K562 (cell line): Measurements from ENCODE around the gene ANKRD60. TPM values are rescaled to one million over a fixed set of nuclear protein-coding genes. Genes with fewer than 3 reads are reported as not detected.

Experiments used
- ATAC-seq: fragments of 200-7000 bp; cut with Tn5 transposase; 3 replicates; pipeline ENCODE4 v1.9.1; 2020; ENCODE audit warnings: moderate library complexity
- BruUV-seq: library from RNA; stranded (reverse); fragments of 400-500 nt; replicated peaks from 2 replicates; lab custom pipeline; 2021; lab: Mats Ljungman, UMichigan
- CTCF ChIA-PET: fragments of 300-600 bp; formaldehyde crosslinking; extraction: SDS; loops from one replicate; lab custom pipeline; 2021; ENCODE audit warnings: low intra/inter-chr PET ratio; lab: Yijun Ruan, JAX
- POLR2A ChIA-PET: fragments of 300-600, 350-650 bp; sonication (Branson Sonifier 250); formaldehyde crosslinking; extraction: SDS; loops from one replicate; lab custom pipeline; 2021; ENCODE audit warnings: antibody characterized with exemption, inconsistent platforms; lab: Yijun Ruan, JAX
- DNase-seq, 4 experiments: peaks; one replicate each; pipeline versions ENCODE4 v3.0.0 to v3.0.0-alpha.2; 2011 to 2018; ENCODE audit warnings: low spot score in 3 of 4, mixed read lengths in 3 of 4; ENCODE audit errors: extremely low read depth in 1 of 4
- FAIRE-seq: peaks from 2 replicates; lab custom pipeline; 2011; peaks lifted over from hg19 to GRCh38; lab: Jason Lieb, UNC
- H2AFZ ChIP-seq: 2 replicates; pipeline ENCODE4 v1.6.0; 2011; ENCODE audit warnings: low read depth, low read length, control low read depth, inconsistent platforms
- H3K27ac ChIP-seq: fragments of 200-600 bp; 3 replicates; pipeline ENCODE4 v1.8.0; 2011; ENCODE audit warnings: low read depth, mild to moderate bottlenecking, control low read depth, inconsistent platforms, low read length, moderate library complexity, mixed read lengths; ENCODE audit errors: extremely low read depth
- H3K27me3 ChIP-seq, 2 experiments: fragments of 300-600 bp in 1 of 2; 2 replicates in 1 of 2; 3 replicates in 1 of 2; pipeline versions ENCODE4 v1.6.0 to v1.8.0; 2011; ENCODE audit warnings: inconsistent platforms in 2 of 2, low read length in 2 of 2, mild to moderate bottlenecking in 1 of 2, mixed read lengths in 1 of 2, moderate library complexity in 1 of 2; ENCODE audit not compliant: control insufficient read depth in 2 of 2, insufficient read depth in 2 of 2
- H3K36me3 ChIP-seq: fragments of 300-600 bp; 3 replicates; pipeline ENCODE4 v1.8.0; 2011; ENCODE audit warnings: mild to moderate bottlenecking, low read length, inconsistent platforms; ENCODE audit not compliant: control insufficient read depth, insufficient read depth
- H3K4me1 ChIP-seq, 2 experiments: fragments of 200-600 bp in 1 of 2; replicated peaks in 1 of 2; 2 replicates in 1 of 2; 3 replicates in 1 of 2; pipeline versions ENCODE4 v1.5.1 to v1.8.0; 2011; ENCODE audit warnings: inconsistent platforms in 2 of 2, low read length in 2 of 2, mild to moderate bottlenecking in 1 of 2, mixed read lengths in 1 of 2, moderate library complexity in 1 of 2; ENCODE audit not compliant: control insufficient read depth in 2 of 2, insufficient read depth in 2 of 2
- H3K4me2 ChIP-seq: 2 replicates; pipeline ENCODE4 v1.6.1; 2011; ENCODE audit warnings: low read length, control low read depth, inconsistent platforms, mixed read lengths; ENCODE audit not compliant: insufficient read depth
- H3K4me3 ChIP-seq: fragments of 200-600 bp; sonication (generic), shearing (Covaris generic); 2 replicates; pipeline ENCODE4 v1.5.1; 2016; ENCODE audit warnings: control low read depth, inconsistent platforms
- H3K79me2 ChIP-seq: fragments of 200-600 bp; 3 replicates; pipeline ENCODE4 v1.8.0; 2011; ENCODE audit warnings: low read length, inconsistent platforms; ENCODE audit not compliant: control insufficient read depth, insufficient read depth
- H3K9ac ChIP-seq, 2 experiments: 2 replicates each; pipeline versions ENCODE4 v1.6.0 to v1.6.1; 2011; ENCODE audit warnings: low read depth in 2 of 2, low read length in 2 of 2, control low read depth in 1 of 2, inconsistent platforms in 1 of 2, mild to moderate bottlenecking in 1 of 2, mixed read lengths in 1 of 2; ENCODE audit not compliant: insufficient read depth in 1 of 2
- H3K9me1 ChIP-seq: one replicate; pipeline ENCODE4 v1.6.0; 2011; ENCODE audit warnings: inconsistent platforms, mild to moderate bottlenecking, low read length, moderate library complexity; ENCODE audit not compliant: control insufficient read depth, insufficient read depth
- H3K9me3 ChIP-seq: replicated peaks from 2 replicates; pipeline ENCODE4 v1.5.1; 2011; ENCODE audit warnings: low read depth, low read length, inconsistent platforms; ENCODE audit not compliant: control insufficient read depth, insufficient read depth
- H4K20me1 ChIP-seq: replicated peaks from 2 replicates; pipeline ENCODE4 v1.6.1; 2011; ENCODE audit warnings: low read length, inconsistent platforms, mixed read lengths; ENCODE audit not compliant: control insufficient read depth, insufficient read depth
- ARID1B ChIP-seq: fragments of 450-650 bp; IDR thresholded peaks from 2 replicates; pipeline ENCODE4 v1.6.1; 2016; ENCODE audit warnings: antibody characterized with exemption, mild to moderate bottlenecking, inconsistent platforms
- ASH1L ChIP-seq: fragments of 450-650 bp; IDR thresholded peaks from 2 replicates; pipeline ENCODE4 v1.6.1; 2018; ENCODE audit warnings: borderline replicate concordance, mild to moderate bottlenecking, low read depth; ENCODE audit not compliant: partially characterized antibody
- CREBBP ChIP-seq: IDR thresholded peaks from one replicate; pipeline ENCODE4 v1.6.1; 2012; ENCODE audit warnings: low read depth, mild to moderate bottlenecking, control low read depth, inconsistent platforms, low read length
- MCM5 ChIP-seq: fragments of 450-650 bp; IDR thresholded peaks from 2 replicates; pipeline ENCODE4 v1.6.1; 2016; ENCODE audit warnings: low read depth
- MLX ChIP-seq, 2 experiments: fragments of 450-650 bp in 1 of 2; sonication (generic) in 1 of 2; formaldehyde crosslinking; conservative IDR thresholded peaks; 2 replicates each; pipeline versions ENCODE4 v1.4.0 to v1.8.1; 2020 to 2022; ENCODE audit warnings: mild to moderate bottlenecking in 1 of 2, missing genetic modification reagents in 1 of 2
- NR0B1 ChIP-seq: fragments of 450-650 bp; IDR thresholded peaks from one replicate; pipeline ENCODE4 v1.6.1; 2018; ENCODE audit warnings: mild to moderate bottlenecking, moderate library complexity; ENCODE audit not compliant: partially characterized antibody
- RBFOX2 ChIP-seq: fragments of 200-400 bp; formaldehyde crosslinking; IDR thresholded peaks from 2 replicates; pipeline ENCODE4 v1.6.1; 2017; ENCODE audit warnings: low read depth, mild to moderate bottlenecking, low read length, moderate library complexity
- SRSF7 ChIP-seq: fragments of 200-400 bp; formaldehyde crosslinking; optimal IDR thresholded peaks from 2 replicates; pipeline ENCODE3; 2017; ENCODE audit warnings: mild to moderate bottlenecking, low read depth, low read length
- ZNF217 ChIP-seq: sonication (generic); formaldehyde crosslinking; IDR thresholded peaks from 2 replicates; pipeline ENCODE4 v1.8.0; 2022; ENCODE audit warnings: mild to moderate bottlenecking, missing genetic modification reagents
- ZNF316 ChIP-seq: fragments of 450-650 bp; IDR thresholded peaks from 2 replicates; pipeline ENCODE4 v1.6.1; 2016
- ZNF347 ChIP-seq: fragments of 450-650 bp; formaldehyde crosslinking; IDR thresholded peaks from 2 replicates; pipeline ENCODE4 v1.4.0; 2020; ENCODE audit warnings: low read depth, mild to moderate bottlenecking, moderate library complexity
- WGBS: fragments of 100-300 bp; shearing (Covaris generic); methylation state at CpG from one replicate; pipeline ENCODE4 v1.1.6; 2016; ENCODE audit warnings: low coverage, mixed read lengths; ENCODE audit not compliant: insufficient coverage; ENCODE audit errors: missing lambda C conversion rate; 5-methylcytosine and 5-hydroxymethylcytosine counted together
- in situ Hi-C: fragments of 300-500 bp; cut with MboI; formaldehyde crosslinking; loops from 4 replicates; pipeline ENCODE4 v1.15.0; 2018; ENCODE audit warnings: inconsistent platforms, mixed read lengths
- intact Hi-C: fragments of 100-400 bp; cut with micrococcal nuclease; formaldehyde crosslinking; loops from 2 replicates; pipeline ENCODE4 v1.14.2; 2022
- polyA plus RNA-seq, 8 experiments: library from polyadenylated mRNA; depleted of rRNA in 4 of 8; stranded (reverse) in 5 of 8; unstranded in 3 of 8; fragments of >200 nt; fragmentation: Nextera tagmentation in 2 of 8; fragmentation: Illumina TruSeq in 1 of 8; extraction: Ambion mirVana in 2 of 8; extraction: Trizol in 1 of 8; gene quantifications; 2 replicates each; pipeline versions ENCODE4 v1.2.1 to v1.2.3, GENCODE V29; 2011 to 2014; ENCODE audit warnings: inconsistent platforms in 1 of 8, missing spikeins in 1 of 8
- total RNA-seq, 7 experiments: library from RNA; depleted of rRNA in 6 of 7; stranded (reverse); fragments of >200 nt in 6 of 7; fragmentation: Illumina TruSeq in 2 of 7; extraction: Trizol in 2 of 7; gene quantifications; 2 replicates each; pipeline versions ENCODE4 v1.2.1 to v1.2.3, GENCODE V29; 2011 to 2021; ENCODE audit warnings: low replicate concordance in 1 of 7

The ANKRD60 gene
- total and polyA plus RNA-seq, 9 of the 15 experiments (the other 6 are each of a cell fraction or from before 2014, with no cell fraction given), result not detected

GRCh38 chr20:58175836-58176235, 52.6 kb downstream of the ANKRD60 start (continued):
- no peak for TF ChIP-seq ASH1L
- no peak for TF ChIP-seq ZNF347
- TF ChIP-seq CREBBP, result no peak

GRCh38 chr20:58175425-58175824, 53.0 kb downstream of the ANKRD60 start:
- peaks cover 11% of the 10 kb centered on the region for H4K20me1 ChIP-seq
- 2% methylated on average over 9 of the region's 9 CpGs for WGBS
- no peaks in the 10 kb centered on the region for H3K79me2 ChIP-seq
- peaks cover 19 to 56% of the 10 kb centered on the region in 2 experiments for H3K27me3 ChIP-seq
- peaks cover 0 to 13% of the 10 kb centered on the region in 2 experiments; a peak in 3 of 5 replicates for H3K4me1 ChIP-seq
- DNase-seq, result no peak
- FAIRE-seq, result no peak
- no peak overlapping the region for H2AFZ ChIP-seq
- no TSS peak for BruUV-seq
- H3K4me2 ChIP-seq, result no peak overlapping the region
- CTCF ChIA-PET, result no interaction called here
- in situ Hi-C loops, result no loop called here
- H3K9ac ChIP-seq, result no peak overlapping the region
- POLR2A ChIA-PET, result no interaction called here
- intact Hi-C loops, result no loop called here
- no peaks in the 10 kb centered on the region for H3K36me3 ChIP-seq
- H3K27ac ChIP-seq, result no peak overlapping the region
- ATAC-seq, result no peak
- no peak overlapping the region for H3K4me3 ChIP-seq
- no peaks in the 10 kb centered on the region for H3K9me3 ChIP-seq
- TF ChIP-seq MLX (CRISPR knock-in tag; conservative IDR thresholded peaks at IDR 0.05) (no peak), SRSF7 (no peak), ARID1B (no peak), ZNF316 (no peak), MCM5 (no peak), ZNF217 (no peak), NR0B1 (no peak), RBFOX2 (no peak)
- TF ChIP-seq, all 486 proteins: peak for 0
- no peaks in the 10 kb centered on the region for H3K9me1 ChIP-seq
